Panc1 (cell line): ENCODE data around the gene ZNF708. TPM values are rescaled to one million over a fixed set of nuclear protein-coding genes. Genes with fewer than 3 reads are reported as not detected.
"Not testable (repeated sequence)": the region's sequence is repeated elsewhere in the genome, so short reads cannot be mapped to it uniquely, and the experiment has no call there.

Source experiments
- ATAC-seq: fragments of 200-7000 bp; cut with Tn5 transposase; 2 replicates; pipeline ENCODE4 v1.9.1; 2020; ENCODE audit warnings: mild to moderate bottlenecking, moderate library complexity
- BruUV-seq: library from RNA; stranded (reverse); fragments of 400-500 nt; replicated peaks from 2 replicates; lab custom pipeline; 2021; lab: Mats Ljungman, UMichigan
- CTCF ChIA-PET: fragments of 300-600 bp; sonication (Branson Sonifier 250); formaldehyde crosslinking; loops from one replicate; lab custom pipeline; 2022; ENCODE audit warnings: antibody characterized with exemption; lab: Charles Lee
- POLR2A ChIA-PET: fragments of 300-600 bp; sonication (Branson Sonifier 250); formaldehyde crosslinking; loops from one replicate; lab custom pipeline; 2022; ENCODE audit warnings: antibody characterized with exemption; lab: Charles Lee
- DNase-seq: peaks from one replicate; pipeline ENCODE4 v3.0.0-alpha.2; 2010; ENCODE audit warnings: low read depth, low spot score
- H3K27ac ChIP-seq: 2 replicates; pipeline ENCODE4 v1.5.1; 2011; ENCODE audit warnings: mild to moderate bottlenecking, low read length, inconsistent platforms
- H3K27me3 ChIP-seq: fragments of 200-500 bp; sonication (Bioruptor generic); 2 replicates; pipeline ENCODE4 v1.6.0; 2014; ENCODE audit warnings: low read length, inconsistent platforms; ENCODE audit not compliant: control insufficient read depth, insufficient read depth
- H3K36me3 ChIP-seq: fragments of 200-500 bp; sonication (Bioruptor generic); 2 replicates; pipeline ENCODE4 v1.5.1; 2014; ENCODE audit warnings: inconsistent platforms, mild to moderate bottlenecking, low read length, moderate library complexity; ENCODE audit not compliant: control insufficient read depth, insufficient read depth
- H3K4me1 ChIP-seq: 2 replicates; pipeline ENCODE4 v1.5.1; 2011; ENCODE audit warnings: inconsistent platforms, mild to moderate bottlenecking, low read length, moderate library complexity; ENCODE audit not compliant: control insufficient read depth, insufficient read depth
- H3K4me3 ChIP-seq, 2 experiments: 2 replicates each; pipeline ENCODE4 v1.5.1; 2011 to 2012; ENCODE audit warnings: low read depth in 2 of 2, low read length in 2 of 2, mild to moderate bottlenecking in 2 of 2, inconsistent platforms in 1 of 2, moderate library complexity in 1 of 2
- H3K9me3 ChIP-seq: fragments of 200-500 bp; sonication (Bioruptor generic); 2 replicates; pipeline ENCODE4 v1.5.1; 2014; ENCODE audit warnings: low read depth, mild to moderate bottlenecking, inconsistent platforms, low read length, moderate library complexity; ENCODE audit not compliant: control insufficient read depth, insufficient read depth
- CTCF ChIP-seq: fragments of 450-650 bp; IDR thresholded peaks from 2 replicates; pipeline ENCODE4 v1.5.1; 2017; ENCODE audit warnings: mild to moderate bottlenecking
- POLR2AphosphoS5 ChIP-seq: IDR thresholded peaks from 2 replicates; pipeline ENCODE4 v1.6.1; 2012; ENCODE audit warnings: mild to moderate bottlenecking, low read depth, low read length, moderate library complexity
- SIN3A ChIP-seq: IDR thresholded peaks from 2 replicates; pipeline ENCODE4 v1.6.1; 2012; ENCODE audit warnings: low read depth, mild to moderate bottlenecking, low read length, moderate library complexity, borderline replicate concordance; ENCODE audit not compliant: insufficient read depth
- TCF7L2 ChIP-seq: IDR thresholded peaks from 2 replicates; pipeline ENCODE4 v1.6.1; 2011; ENCODE audit warnings: mild to moderate bottlenecking, low read depth, low read length, inconsistent platforms
- in situ Hi-C: cut with HindIII; loops from 2 replicates; pipeline ENCODE4 v1.10.0; 2016; ENCODE audit warnings: low sequenced_read_pairs, low pct_unique_long_range_greater_than_20kb
- intact Hi-C: fragments of 100-400 bp; cut with micrococcal nuclease; formaldehyde crosslinking; loops from one replicate; pipeline ENCODE4 v1.10.0; 2022; ENCODE audit not compliant: unreplicated experiment
- total RNA-seq: library from RNA; stranded (reverse); gene quantifications from one replicate; pipeline ENCODE4 v1.2.1, GENCODE V29; 2021; ENCODE audit not compliant: unreplicated experiment
- TF ChIP-seq, protein P1 (sequence below), 2 experiments: IDR thresholded peaks; 2 replicates each; pipeline ENCODE4 v1.6.1; 2011 to 2012; ENCODE audit warnings: low read depth in 2 of 2, control low read depth in 1 of 2, low read length in 1 of 2, mild to moderate bottlenecking in 1 of 2, moderate library complexity in 1 of 2; ENCODE audit not compliant: insufficient read depth in 1 of 2

Gene ZNF708
- total RNA-seq, 1 experiment from 2014 or later, result 8.3 TPM

- peaks cover 35% of the 10 kb centered on the region for H3K9me3 ChIP-seq
- H3K4me3 ChIP-seq, ATAC-seq, H3K27ac ChIP-seq, DNase-seq, CTCF ChIA-PET, intact Hi-C loops, POLR2A ChIA-PET, H3K4me1 ChIP-seq, H3K27me3 ChIP-seq, BruUV-seq, in situ Hi-C loops, H3K36me3 ChIP-seq: not testable (repeated sequence)
Measured at GRCh38 chr19:21293768-21294167, 35.4 kb downstream of the ZNF708 start.

- H3K9me3 ChIP-seq, result no peaks in the 10 kb centered on the region
- TF ChIP-seq, protein P1, sequence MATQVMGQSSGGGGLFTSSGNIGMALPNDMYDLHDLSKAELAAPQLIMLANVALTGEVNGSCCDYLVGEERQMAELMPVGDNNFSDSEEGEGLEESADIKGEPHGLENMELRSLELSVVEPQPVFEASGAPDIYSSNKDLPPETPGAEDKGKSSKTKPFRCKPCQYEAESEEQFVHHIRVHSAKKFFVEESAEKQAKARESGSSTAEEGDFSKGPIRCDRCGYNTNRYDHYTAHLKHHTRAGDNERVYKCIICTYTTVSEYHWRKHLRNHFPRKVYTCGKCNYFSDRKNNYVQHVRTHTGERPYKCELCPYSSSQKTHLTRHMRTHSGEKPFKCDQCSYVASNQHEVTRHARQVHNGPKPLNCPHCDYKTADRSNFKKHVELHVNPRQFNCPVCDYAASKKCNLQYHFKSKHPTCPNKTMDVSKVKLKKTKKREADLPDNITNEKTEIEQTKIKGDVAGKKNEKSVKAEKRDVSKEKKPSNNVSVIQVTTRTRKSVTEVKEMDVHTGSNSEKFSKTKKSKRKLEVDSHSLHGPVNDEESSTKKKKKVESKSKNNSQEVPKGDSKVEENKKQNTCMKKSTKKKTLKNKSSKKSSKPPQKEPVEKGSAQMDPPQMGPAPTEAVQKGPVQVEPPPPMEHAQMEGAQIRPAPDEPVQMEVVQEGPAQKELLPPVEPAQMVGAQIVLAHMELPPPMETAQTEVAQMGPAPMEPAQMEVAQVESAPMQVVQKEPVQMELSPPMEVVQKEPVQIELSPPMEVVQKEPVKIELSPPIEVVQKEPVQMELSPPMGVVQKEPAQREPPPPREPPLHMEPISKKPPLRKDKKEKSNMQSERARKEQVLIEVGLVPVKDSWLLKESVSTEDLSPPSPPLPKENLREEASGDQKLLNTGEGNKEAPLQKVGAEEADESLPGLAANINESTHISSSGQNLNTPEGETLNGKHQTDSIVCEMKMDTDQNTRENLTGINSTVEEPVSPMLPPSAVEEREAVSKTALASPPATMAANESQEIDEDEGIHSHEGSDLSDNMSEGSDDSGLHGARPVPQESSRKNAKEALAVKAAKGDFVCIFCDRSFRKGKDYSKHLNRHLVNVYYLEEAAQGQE (IDR thresholded peaks at IDR 0.05; ENCODE audit: insufficient read depth in 1 of 2, low read depth in 2 of 2, low read length in 1 of 2), result no peak
- TF ChIP-seq CTCF (no peak), TCF7L2 (no peak), SIN3A (no peak), POLR2AphosphoS5 (no peak)
- no peak overlapping the region for H3K4me3 ChIP-seq
- DNase-seq, result no peak
- no peak for ATAC-seq
- BruUV-seq, result no TSS peak
- in situ Hi-C loops, result no loop called here
- H3K4me1 ChIP-seq, result no peaks in the 10 kb centered on the region
- H3K27me3 ChIP-seq, result no peaks in the 10 kb centered on the region
- H3K27ac ChIP-seq, result no peak overlapping the region
- intact Hi-C loops, result no loop called here
- H3K36me3 ChIP-seq, result no peaks in the 10 kb centered on the region
- ChIA-PET POLR2A (no interaction called here), CTCF (no interaction called here)
Measured at GRCh38 chr19:21269813-21270212, 59.4 kb downstream of the ZNF708 start.

DNA sequence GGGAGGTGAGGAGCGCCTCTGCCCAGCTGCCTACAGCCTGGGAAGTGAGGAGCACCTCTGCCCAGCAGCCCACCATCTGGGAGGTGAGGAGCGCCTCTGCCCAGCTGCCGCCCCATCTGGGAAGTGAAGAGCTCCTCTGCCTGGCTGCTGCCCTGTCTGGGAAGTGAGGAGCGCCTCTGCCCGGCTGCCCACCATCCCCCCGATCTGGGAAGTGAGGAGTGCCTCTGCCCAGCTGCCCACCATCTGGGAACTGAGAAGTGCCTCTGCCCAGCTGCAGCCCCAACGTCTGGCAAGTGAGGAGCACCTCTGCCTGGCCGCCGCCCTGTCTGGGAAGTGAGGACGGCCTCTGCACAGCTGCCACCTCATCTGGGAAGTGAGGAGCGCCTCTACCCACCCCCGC is 64.3 kb downstream of the ZNF708 start:
- TF ChIP-seq, protein P1 (IDR thresholded peaks at IDR 0.05; ENCODE audit: insufficient read depth in 1 of 2, low read depth in 2 of 2, low read length in 1 of 2), result no peak
- TF ChIP-seq POLR2AphosphoS5 (no peak), CTCF (no peak)
- DNase-seq (no peak), ATAC-seq (no peak)
- ChIA-PET POLR2A (no interaction called here), CTCF (no interaction called here)
- no peaks in the 10 kb centered on the region for H3K36me3 ChIP-seq
- H3K4me1 ChIP-seq, result no peaks in the 10 kb centered on the region
- BruUV-seq, result no TSS peak
- in situ Hi-C loops (no loop called here), intact Hi-C loops (no loop called here)
- no peak overlapping the region for H3K4me3 ChIP-seq
- H3K27me3 ChIP-seq, result no peaks in the 10 kb centered on the region
- H3K9me3 ChIP-seq, result no peaks in the 10 kb centered on the region
- H3K27ac ChIP-seq, result no peak overlapping the region
